Spleen (tissue), 13 donors: ENCODE data around the gene UNC119. TPM values are rescaled to one million over a fixed set of nuclear protein-coding genes. Genes with fewer than 3 reads are reported as not detected.

Experiments
- DNase-seq: peaks from one replicate; pipeline ENCODE4 v3.0.0-alpha.2; 2020
- H3K27ac ChIP-seq, 8 donors: fragments of 200-600 bp; sonication (generic) in 7 of 8; 1 replicate in 4 of 8; 2 replicates in 4 of 8; pipeline versions ENCODE4 v1.5.0 to v1.8.0; 2016 to 2021; ENCODE audit warnings: inconsistent platforms in 4 of 8, mild to moderate bottlenecking in 4 of 8, moderate library complexity in 1 of 8
- H3K27me3 ChIP-seq, 7 donors: fragments of 200-600 bp; sonication (generic) in 6 of 7; replicated peaks in 1 of 7; 1 replicate in 4 of 7; 2 replicates in 3 of 7; pipeline versions ENCODE4 v1.5.0 to v1.8.0; 2016 to 2021; ENCODE audit warnings: inconsistent platforms in 3 of 7, mild to moderate bottlenecking in 1 of 7
- H3K36me3 ChIP-seq, 6 donors: fragments of 200-600 bp; sonication (generic) in 5 of 6; 1 replicate in 4 of 6; 2 replicates in 2 of 6; pipeline versions ENCODE4 v1.5.0 to v1.8.0; 2016 to 2021; ENCODE audit warnings: inconsistent platforms in 2 of 6
- H3K4me1 ChIP-seq, 6 donors: fragments of 200-600 bp; sonication (generic) in 5 of 6; 1 replicate in 3 of 6; 2 replicates in 3 of 6; pipeline versions ENCODE4 v1.5.0 to v1.8.0; 2016 to 2021; ENCODE audit warnings: inconsistent platforms in 3 of 6
- H3K4me3 ChIP-seq, 8 donors: fragments of 200-600 bp; sonication (generic) in 7 of 8; 1 replicate in 4 of 8; 2 replicates in 4 of 8; pipeline versions ENCODE4 v1.5.0 to v1.8.0; 2016 to 2021; ENCODE audit warnings: inconsistent platforms in 4 of 8, mild to moderate bottlenecking in 4 of 8, moderate library complexity in 2 of 8
- H3K9me3 ChIP-seq, 8 donors: fragments of 200-600 bp; sonication (generic) in 7 of 8; 1 replicate in 4 of 8; 2 replicates in 4 of 8; pipeline versions ENCODE4 v1.5.0 to v1.8.0; 2016 to 2021; ENCODE audit warnings: inconsistent platforms in 4 of 8
- POLR2A ChIP-seq, 3 donors: fragments of 450-650 bp; IDR thresholded peaks; one replicate each; pipeline ENCODE4 v1.5.1; 2017; ENCODE audit warnings: antibody characterized with exemption in 3 of 3, mild to moderate bottlenecking in 1 of 3
- POLR2AphosphoS5 ChIP-seq, 3 donors: sonication (generic); formaldehyde crosslinking; IDR thresholded peaks; one replicate each; pipeline ENCODE4 v1.5.1; 2017; ENCODE audit warnings: antibody characterized with exemption in 3 of 3
- WGBS, 5 donors: extraction: QIAGEN DNeasy Blood & Tissue Kit in 3 of 5; methylation state at CpG; one replicate each; pipeline versions ENCODE4 v1.1.5 to v1.1.7; 2013 to 2018; 5-methylcytosine and 5-hydroxymethylcytosine counted together
- intact Hi-C: fragments of 100-400 bp; cut with DNase I; formaldehyde crosslinking; loops from one replicate; pipeline ENCODE4 v1.15.0; 2023; ENCODE audit warnings: low total_unique reads
- long read RNA-seq, 2 donors: transcript quantifications; one replicate each; lab custom pipeline, GENCODE V29; 2026
- polyA plus RNA-seq, 3 donors: library from polyadenylated mRNA; stranded (reverse); fragments of 200-250 nt; gene quantifications; one replicate each; pipeline ENCODE4 v1.2.1, GENCODE V29; 2013
- total RNA-seq, 7 donors: library from RNA; depleted of rRNA in 3 of 7; stranded (reverse); fragments of >200 nt in 3 of 7; fragmentation: NEBNext Ultra II Directional in 4 of 7; extraction: Animal tissue kit (Norgen Biotek cat#: 25700) in 4 of 7; gene quantifications; one replicate each; pipeline versions ENCODE4 v1.1.0 to v1.2.1, GENCODE V29; 2016 to 2021
- TF ChIP-seq, protein P1 (sequence below), 11 experiments: fragments of 200-600 bp in 7 of 11; fragments of 450-650 bp in 4 of 11; sonication (generic) in 4 of 11; IDR thresholded peaks in 8 of 11; conservative IDR thresholded peaks in 3 of 11; 1 replicate in 7 of 11; 2 replicates in 4 of 11; pipeline versions ENCODE4 v1.4.0 to v1.8.0; 2016 to 2021; ENCODE audit warnings: antibody characterized with exemption in 11 of 11, inconsistent platforms in 4 of 11, mild to moderate bottlenecking in 1 of 11
- donor health status: healthy with polysubstance abuse.
- donor health status: DM: no; HTN: no; CAD: no; lungs with moderate emphysema.
- donor health status: DM: no; HTN: no; CAD: no.
- donor health status: Bipolar disorder and iron deficiency.
- donor health status: healthy.
- donor health status: DM: no; HTN: no; CAD: no.
- donor health status: DM: yes; HTN: yes; CAD: no.

Gene UNC119
- total RNA-seq (10 to 100 TPM; 41.5 to 76.0 (median 65.7) TPM), polyA plus RNA-seq (10 to 100 TPM; 52.9 to 68.6 (median 59.1) TPM)
- long read RNA-seq, donor 1, full-length matches to known transcripts = 27 of 27 reads
- long read RNA-seq, donor 1, partial matches to known transcripts = 0 of 27 reads
- long read RNA-seq, donor 1, other reads (novel, unspliced or antisense) = 0 of 27 reads
- long read RNA-seq, donor 2, transcript UNC119-202 (5 exons, 1,424 nt) = major isoform, 15 of 23 reads
- long read RNA-seq, donor 2, partial matches to known transcripts = 0 of 23 reads
- long read RNA-seq, donor 2, other reads (novel, unspliced or antisense) = 0 of 23 reads

DNA sequence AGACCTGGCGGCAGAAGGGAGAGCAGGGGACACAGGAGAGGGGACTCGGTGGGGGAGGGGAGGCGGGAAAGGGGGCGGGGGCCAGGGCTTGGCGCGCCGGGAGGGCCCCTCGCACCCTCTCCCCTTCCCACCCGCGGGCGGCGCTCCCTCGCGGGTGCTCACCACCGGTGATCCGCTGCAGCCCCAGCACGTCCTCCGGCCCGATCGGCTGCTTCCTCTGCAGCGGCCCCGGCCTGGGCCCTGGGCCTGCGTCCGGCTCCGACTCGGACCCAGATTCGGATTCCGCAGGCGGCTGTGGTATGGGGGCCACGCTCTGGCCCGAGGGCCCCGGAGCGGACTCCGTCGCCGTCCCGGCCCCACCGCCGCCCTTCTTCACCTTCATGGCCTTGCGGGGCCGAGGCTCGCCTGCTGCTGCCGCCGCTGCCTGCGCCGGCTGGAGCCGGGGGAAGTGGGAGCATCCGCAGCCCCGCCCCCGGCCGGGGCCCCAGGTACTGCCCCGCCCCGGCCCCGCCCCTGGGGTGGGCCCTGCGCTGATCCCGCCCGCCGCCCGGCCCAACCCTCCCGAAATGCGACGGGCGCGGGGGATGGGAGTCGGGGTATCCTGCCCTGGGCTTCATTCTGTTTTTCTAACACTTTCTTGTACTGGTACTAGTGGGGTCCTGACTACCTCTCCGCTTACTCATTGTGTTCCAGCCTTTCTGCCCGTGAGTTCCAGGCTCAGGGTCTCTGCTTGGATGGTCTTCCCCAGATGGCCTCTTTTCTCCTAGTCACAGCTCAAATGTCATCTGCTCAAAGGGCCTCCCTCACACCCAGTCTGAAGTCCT, at the start of gene UNC119:
Gene UNC119 (minus strand): TSS at position 449 of the 824 bp plus-strand sequence. CDS start 67 bp downstream, at position 382.
- TF ChIP-seq, protein P1, sequence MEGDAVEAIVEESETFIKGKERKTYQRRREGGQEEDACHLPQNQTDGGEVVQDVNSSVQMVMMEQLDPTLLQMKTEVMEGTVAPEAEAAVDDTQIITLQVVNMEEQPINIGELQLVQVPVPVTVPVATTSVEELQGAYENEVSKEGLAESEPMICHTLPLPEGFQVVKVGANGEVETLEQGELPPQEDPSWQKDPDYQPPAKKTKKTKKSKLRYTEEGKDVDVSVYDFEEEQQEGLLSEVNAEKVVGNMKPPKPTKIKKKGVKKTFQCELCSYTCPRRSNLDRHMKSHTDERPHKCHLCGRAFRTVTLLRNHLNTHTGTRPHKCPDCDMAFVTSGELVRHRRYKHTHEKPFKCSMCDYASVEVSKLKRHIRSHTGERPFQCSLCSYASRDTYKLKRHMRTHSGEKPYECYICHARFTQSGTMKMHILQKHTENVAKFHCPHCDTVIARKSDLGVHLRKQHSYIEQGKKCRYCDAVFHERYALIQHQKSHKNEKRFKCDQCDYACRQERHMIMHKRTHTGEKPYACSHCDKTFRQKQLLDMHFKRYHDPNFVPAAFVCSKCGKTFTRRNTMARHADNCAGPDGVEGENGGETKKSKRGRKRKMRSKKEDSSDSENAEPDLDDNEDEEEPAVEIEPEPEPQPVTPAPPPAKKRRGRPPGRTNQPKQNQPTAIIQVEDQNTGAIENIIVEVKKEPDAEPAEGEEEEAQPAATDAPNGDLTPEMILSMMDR (IDR thresholded peaks at IDR 0.05 in 8 of 11, conservative IDR thresholded peaks at IDR 0.05 in 3 of 11) = no peak
- TF ChIP-seq POLR2A (IDR thresholded peaks at IDR 0.05) = peak in 2 of 3 donors; percentile 45 to 47
- TF ChIP-seq POLR2AphosphoS5 (IDR thresholded peaks at IDR 0.05) = peak; percentile 91 to 93 (median 92)

DNA sequence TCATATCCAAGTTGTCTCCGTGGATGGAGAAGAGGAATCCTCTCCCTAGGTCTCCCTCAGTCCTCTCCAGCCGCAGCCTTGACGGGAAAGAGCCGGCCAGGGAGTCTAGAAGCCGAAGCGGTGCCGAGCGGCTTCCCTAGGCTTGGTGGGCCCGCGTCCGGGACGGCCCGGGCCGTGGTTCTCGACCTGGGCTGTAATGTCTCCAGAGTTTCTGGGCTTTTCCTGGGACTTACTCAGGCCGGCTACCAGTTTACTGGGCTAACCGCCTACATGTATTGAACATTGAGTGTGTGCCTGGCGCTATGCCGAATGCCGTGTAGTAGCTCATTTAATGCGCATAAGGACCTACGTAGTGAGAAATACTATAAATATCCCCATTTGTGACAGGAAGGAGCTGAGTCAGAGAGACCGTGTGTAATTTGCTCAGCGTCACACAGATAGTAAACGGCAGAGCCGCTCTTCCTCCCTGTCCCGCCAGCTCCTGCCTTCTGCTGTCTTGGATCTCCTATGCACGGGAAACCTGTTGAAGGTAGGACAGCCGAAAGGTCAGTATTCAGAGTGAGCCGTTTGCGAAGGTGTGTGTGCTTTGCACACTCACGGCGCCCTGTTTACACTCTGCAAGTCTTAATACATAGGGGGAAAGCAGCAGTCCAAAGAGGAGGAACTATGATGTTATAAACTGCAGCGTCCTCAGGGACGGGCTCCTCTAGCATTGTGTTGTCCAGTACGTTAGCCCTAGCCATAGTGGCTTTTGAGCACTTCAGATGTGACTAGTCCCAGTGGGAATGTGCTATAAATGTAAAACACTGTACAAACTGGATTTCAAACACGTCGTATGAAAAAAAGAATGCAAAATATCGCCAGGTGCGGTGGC, 47.1 kb upstream of the UNC119 start:
- peaks cover 0 to 6% (median 0%) of the 10 kb centered on the region in 6 donors for H3K36me3 ChIP-seq

More for the DNA sequence above, at the start of gene UNC119:
- Histone ChIP-seq H3K27me3 (no peaks in the 10 kb centered on the region), H3K27ac (peak within 1 kb of the TSS; percentile 75 to 91 (median 86)), H3K9me3 (no peaks in the 10 kb centered on the region), H3K4me1 (peaks cover 38 to 69% (median 54%) of the 10 kb centered on the region in 6 donors), H3K4me3 (peak within 1 kb of the TSS; percentile 67 to 99 (median 91)), H3K36me3 (peaks cover 0 to 47% (median 40%) of the 10 kb centered on the region in 6 donors)
- 1 to 4% (median 2%) methylated on average over 31 to 60 of the region's 67 CpGs for WGBS, 5 donors
- DNase-seq = peak; percentile 97
- intact Hi-C loops = no loop called here

DNA sequence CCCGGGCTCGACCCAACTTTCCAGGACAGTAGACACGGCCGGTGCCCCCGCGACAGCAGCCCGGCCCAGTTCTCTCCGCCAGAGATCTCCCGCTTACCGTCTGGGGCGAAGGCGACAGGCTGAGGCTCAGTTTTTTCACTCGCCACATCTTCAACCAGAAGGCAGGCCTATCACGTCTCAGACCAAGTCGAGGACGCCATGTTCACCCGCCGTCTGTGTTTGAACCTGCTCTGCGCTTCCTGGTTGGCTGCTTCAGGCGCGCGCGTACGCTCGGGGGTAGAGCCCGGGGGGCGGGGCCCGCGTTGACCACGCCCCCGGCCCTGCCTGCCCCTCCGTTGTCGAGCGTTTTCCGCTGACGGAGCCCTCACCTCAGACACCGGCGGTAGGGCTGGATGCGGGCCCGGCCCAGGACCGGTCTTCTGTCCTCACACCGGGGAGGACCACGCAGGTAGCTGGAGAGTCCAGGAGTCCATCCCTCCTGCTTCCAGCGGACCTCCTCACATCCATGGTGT, 46.4 kb upstream of the UNC119 start, which contains the start of gene SPAG5:
Gene SPAG5 (minus strand): TSS at position 227 of the 512 bp plus-strand sequence. CDS start 79 bp downstream, at position 148.
- Histone ChIP-seq H3K27ac (peak within 1 kb of the TSS; percentile 93 to 99 (median 96)), H3K36me3 (no peaks in the 10 kb centered on the region), H3K4me3 (peak within 1 kb of the TSS; percentile 48 to 84 (median 54)), H3K9me3 (no peaks in the 10 kb centered on the region), H3K4me1 (peaks cover 12 to 29% (median 22%) of the 10 kb centered on the region in 6 donors), H3K27me3 (no peaks in the 10 kb centered on the region)
- peak; percentile 99 for DNase-seq
- WGBS, 5 donors = 0 to 1% (median 1%) methylated on average over 15 to 44 of the region's 44 CpGs
- TF ChIP-seq POLR2AphosphoS5 (IDR thresholded peaks at IDR 0.05) (peak; percentile 99 to 100 (median 99)), POLR2A (IDR thresholded peaks at IDR 0.05) (peak; percentile 84 to 95 (median 87))
- TF ChIP-seq, protein P1 (IDR thresholded peaks at IDR 0.05 in 8 of 11, conservative IDR thresholded peaks at IDR 0.05 in 3 of 11) = peak in 1 of 11 experiments; percentile 13
- intact Hi-C loops = no loop called here

More for the DNA sequence above, 47.1 kb upstream of the UNC119 start:
- Histone ChIP-seq H3K9me3 (no peaks in the 10 kb centered on the region), H3K27me3 (no peaks in the 10 kb centered on the region), H3K27ac (peak overlapping the region; percentile 93 to 99 (median 96)), H3K4me1 (peaks cover 12 to 29% (median 22%) of the 10 kb centered on the region in 6 donors), H3K4me3 (peak overlapping the region; percentile 48 to 84 (median 54))
- DNase-seq = peak; percentile 78
- WGBS, 5 donors = 7 to 14% (median 8%) methylated on average over 23 to 40 of the region's 40 CpGs
- TF ChIP-seq, protein P1 (IDR thresholded peaks at IDR 0.05 in 8 of 11, conservative IDR thresholded peaks at IDR 0.05 in 3 of 11) = no peak
- no peak for TF ChIP-seq POLR2A (IDR thresholded peaks at IDR 0.05)
- no peak for TF ChIP-seq POLR2AphosphoS5 (IDR thresholded peaks at IDR 0.05)
- intact Hi-C loops = no loop called here
